OCI-LY1 (cell line): Measurements from ENCODE around the gene MAN1A1.

Experiments used
- EZH2 ChIP-seq: fragments of 200-600 bp; sonication (generic), shearing (Covaris generic); IDR thresholded peaks from 2 replicates; pipeline ENCODE4 v1.8.0; 2017; ENCODE audit warnings: borderline replicate concordance, mixed run types, mild to moderate bottlenecking, antibody characterized with exemption, low read length, moderate library complexity, mixed read lengths
- TF ChIP-seq, protein P1 (sequence below): fragments of 200-600 bp; sonication (generic), shearing (Covaris generic); IDR thresholded peaks from 2 replicates; pipeline ENCODE4 v1.5.1; 2017; ENCODE audit warnings: mild to moderate bottlenecking, antibody characterized with exemption, low read length, moderate library complexity, mixed read lengths

DNA sequence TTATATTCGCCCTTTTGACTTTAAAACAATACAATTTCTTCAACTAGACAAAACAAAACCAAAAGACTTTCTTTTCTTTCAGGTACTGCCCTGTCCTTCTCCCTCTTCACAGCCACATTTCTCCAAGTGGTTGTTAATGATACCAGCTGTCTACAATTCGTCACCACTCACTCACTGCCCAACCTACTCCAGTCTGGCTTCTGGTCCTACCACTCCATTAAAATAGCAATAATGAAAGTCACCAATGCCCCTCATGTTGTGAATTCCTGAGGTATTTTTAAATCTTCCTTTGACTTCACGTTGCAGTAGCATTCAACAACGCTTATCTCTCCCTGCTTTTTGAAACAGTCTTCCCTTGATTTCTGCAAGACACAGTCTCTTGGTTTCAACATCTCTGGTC is 11.6 kb upstream of the MAN1A1 start:
- TF ChIP-seq EZH2 = no peak
- TF ChIP-seq, protein P1, sequence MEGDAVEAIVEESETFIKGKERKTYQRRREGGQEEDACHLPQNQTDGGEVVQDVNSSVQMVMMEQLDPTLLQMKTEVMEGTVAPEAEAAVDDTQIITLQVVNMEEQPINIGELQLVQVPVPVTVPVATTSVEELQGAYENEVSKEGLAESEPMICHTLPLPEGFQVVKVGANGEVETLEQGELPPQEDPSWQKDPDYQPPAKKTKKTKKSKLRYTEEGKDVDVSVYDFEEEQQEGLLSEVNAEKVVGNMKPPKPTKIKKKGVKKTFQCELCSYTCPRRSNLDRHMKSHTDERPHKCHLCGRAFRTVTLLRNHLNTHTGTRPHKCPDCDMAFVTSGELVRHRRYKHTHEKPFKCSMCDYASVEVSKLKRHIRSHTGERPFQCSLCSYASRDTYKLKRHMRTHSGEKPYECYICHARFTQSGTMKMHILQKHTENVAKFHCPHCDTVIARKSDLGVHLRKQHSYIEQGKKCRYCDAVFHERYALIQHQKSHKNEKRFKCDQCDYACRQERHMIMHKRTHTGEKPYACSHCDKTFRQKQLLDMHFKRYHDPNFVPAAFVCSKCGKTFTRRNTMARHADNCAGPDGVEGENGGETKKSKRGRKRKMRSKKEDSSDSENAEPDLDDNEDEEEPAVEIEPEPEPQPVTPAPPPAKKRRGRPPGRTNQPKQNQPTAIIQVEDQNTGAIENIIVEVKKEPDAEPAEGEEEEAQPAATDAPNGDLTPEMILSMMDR = no peak
